Muscle layer of colon (tissue), 2 donors: ENCODE data around the gene COL7A1.

Source experiments
- H3K27ac ChIP-seq: one replicate; pipeline ENCODE4 v1.7.0; 2013; ENCODE audit warnings: low read depth, mild to moderate bottlenecking, low read length, moderate library complexity
- H3K27me3 ChIP-seq, 2 donors: one replicate each; pipeline ENCODE4 v1.7.0; 2013; ENCODE audit warnings: low read length in 2 of 2, mild to moderate bottlenecking in 2 of 2; ENCODE audit not compliant: insufficient read depth in 2 of 2, control insufficient read depth in 1 of 2
- H3K36me3 ChIP-seq: one replicate; pipeline ENCODE4 v1.7.0; 2013; ENCODE audit warnings: mild to moderate bottlenecking, low read length; ENCODE audit not compliant: insufficient read depth
- H3K4me1 ChIP-seq: one replicate; pipeline ENCODE4 v1.7.0; 2013; ENCODE audit warnings: mild to moderate bottlenecking, low read length; ENCODE audit not compliant: insufficient read depth
- H3K4me3 ChIP-seq, 2 donors: one replicate each; pipeline ENCODE4 v1.7.0; 2013; ENCODE audit warnings: low read length in 2 of 2, low read depth in 1 of 2, mild to moderate bottlenecking in 1 of 2, moderate library complexity in 1 of 2
- H3K9ac ChIP-seq: one replicate; pipeline ENCODE4 v1.7.0; 2013; ENCODE audit warnings: low read length
- H3K9me3 ChIP-seq: one replicate; pipeline ENCODE4 v1.7.0; 2013; ENCODE audit warnings: mild to moderate bottlenecking, low read length
- donor health status: abdominal sarcoma.
- donor health status: Adenocarcinoma of cecum.

Gene COL7A1

GRCh38 chr3:48585411-48585810, 9.7 kb downstream of the COL7A1 start:
- no peaks in the 10 kb centered on the region for H3K27me3 ChIP-seq
- H3K4me1 ChIP-seq = no peaks in the 10 kb centered on the region
- no peaks in the 10 kb centered on the region for H3K9me3 ChIP-seq
- H3K9ac ChIP-seq = no peak overlapping the region
- no peak overlapping the region for H3K4me3 ChIP-seq
- H3K36me3 ChIP-seq = no peaks in the 10 kb centered on the region
- no peak overlapping the region for H3K27ac ChIP-seq

- no peaks in the 10 kb centered on the region for H3K9me3 ChIP-seq
- H3K4me1 ChIP-seq = no peaks in the 10 kb centered on the region
- H3K9ac ChIP-seq = no peak overlapping the region
- H3K27ac ChIP-seq = no peak overlapping the region
- no peak overlapping the region for H3K4me3 ChIP-seq
- H3K36me3 ChIP-seq = no peaks in the 10 kb centered on the region
- H3K27me3 ChIP-seq = no peaks in the 10 kb centered on the region
Measured at GRCh38 chr3:48584836-48585235, 10.3 kb downstream of the COL7A1 start.

GRCh38 chr3:48581621-48582481, 13.3 kb downstream of the COL7A1 start:
- Histone ChIP-seq H3K27ac (no peak overlapping the region), H3K4me3 (no peak overlapping the region), H3K4me1 (no peaks in the 10 kb centered on the region), H3K9ac (no peak overlapping the region), H3K9me3 (no peaks in the 10 kb centered on the region), H3K27me3 (no peaks in the 10 kb centered on the region), H3K36me3 (no peaks in the 10 kb centered on the region)

GRCh38 chr3:48576647-48577046, 18.5 kb downstream of the COL7A1 start:
- Histone ChIP-seq H3K9me3 (no peaks in the 10 kb centered on the region), H3K36me3 (no peaks in the 10 kb centered on the region), H3K4me3 (no peak overlapping the region), H3K27me3 (no peaks in the 10 kb centered on the region), H3K9ac (no peak overlapping the region), H3K4me1 (no peaks in the 10 kb centered on the region), H3K27ac (no peak overlapping the region)

- H3K36me3 ChIP-seq = no peaks in the 10 kb centered on the region
- H3K27me3 ChIP-seq = no peaks in the 10 kb centered on the region
- no peak overlapping the region for H3K4me3 ChIP-seq
- no peaks in the 10 kb centered on the region for H3K9me3 ChIP-seq
- H3K4me1 ChIP-seq = no peaks in the 10 kb centered on the region
- no peak overlapping the region for H3K9ac ChIP-seq
- H3K27ac ChIP-seq = no peak overlapping the region
Measured at GRCh38 chr3:48575366-48575765, 19.8 kb downstream of the COL7A1 start.

GRCh38 chr3:48573973-48574585, 21.1 kb downstream of the COL7A1 start:
- H3K9me3 ChIP-seq = no peaks in the 10 kb centered on the region
- no peaks in the 10 kb centered on the region for H3K36me3 ChIP-seq
- H3K27ac ChIP-seq = no peak overlapping the region
- H3K4me1 ChIP-seq = no peaks in the 10 kb centered on the region
- H3K4me3 ChIP-seq = no peak overlapping the region
- no peak overlapping the region for H3K9ac ChIP-seq
- no peaks in the 10 kb centered on the region for H3K27me3 ChIP-seq

- Histone ChIP-seq H3K9me3 (no peaks in the 10 kb centered on the region), H3K4me1 (no peaks in the 10 kb centered on the region), H3K27me3 (no peaks in the 10 kb centered on the region), H3K36me3 (no peaks in the 10 kb centered on the region), H3K27ac (no peak overlapping the region), H3K9ac (no peak overlapping the region), H3K4me3 (no peak overlapping the region)
Measured at GRCh38 chr3:48572517-48572916, 22.6 kb downstream of the COL7A1 start.

GRCh38 chr3:48571938-48572337, 23.2 kb downstream of the COL7A1 start:
- Histone ChIP-seq H3K9ac (no peak overlapping the region), H3K9me3 (no peaks in the 10 kb centered on the region), H3K27me3 (no peaks in the 10 kb centered on the region), H3K4me3 (no peak overlapping the region), H3K4me1 (no peaks in the 10 kb centered on the region), H3K27ac (no peak overlapping the region), H3K36me3 (no peaks in the 10 kb centered on the region)

GRCh38 chr3:48569808-48570450, 25.2 kb downstream of the COL7A1 start:
- Histone ChIP-seq H3K4me1 (no peaks in the 10 kb centered on the region), H3K9ac (no peak overlapping the region), H3K27me3 (no peaks in the 10 kb centered on the region), H3K9me3 (no peaks in the 10 kb centered on the region), H3K4me3 (no peak overlapping the region), H3K36me3 (no peaks in the 10 kb centered on the region), H3K27ac (no peak overlapping the region)

GRCh38 chr3:48569400-48569799, 25.7 kb downstream of the COL7A1 start:
- H3K9me3 ChIP-seq = no peaks in the 10 kb centered on the region
- H3K4me1 ChIP-seq = no peaks in the 10 kb centered on the region
- no peak overlapping the region for H3K4me3 ChIP-seq
- no peaks in the 10 kb centered on the region for H3K27me3 ChIP-seq
- H3K36me3 ChIP-seq = no peaks in the 10 kb centered on the region
- H3K27ac ChIP-seq = no peak overlapping the region
- no peak overlapping the region for H3K9ac ChIP-seq

GRCh38 chr3:48568476-48568875, 26.7 kb downstream of the COL7A1 start:
- H3K4me3 ChIP-seq = no peak overlapping the region
- H3K4me1 ChIP-seq = no peaks in the 10 kb centered on the region
- no peaks in the 10 kb centered on the region for H3K36me3 ChIP-seq
- no peaks in the 10 kb centered on the region for H3K9me3 ChIP-seq
- H3K27me3 ChIP-seq = no peaks in the 10 kb centered on the region
- no peak overlapping the region for H3K9ac ChIP-seq
- H3K27ac ChIP-seq = no peak overlapping the region
